H9 (cell line): ENCODE data around the gene GPR82. TPM values are rescaled to one million over a fixed set of nuclear protein-coding genes. Genes with fewer than 3 reads are reported as not detected.

Source experiments
- DNase-seq: peaks from one replicate; pipeline ENCODE4 v3.0.0-alpha.2; 2017
- H2AFZ ChIP-seq: one replicate; pipeline ENCODE4 v1.6.1; 2013; ENCODE audit warnings: mild to moderate bottlenecking, low read length, control low read depth, moderate library complexity
- H2AK5ac ChIP-seq: 2 replicates; pipeline ENCODE4 v1.6.1; 2013; ENCODE audit warnings: low read length, control low read depth, mixed read lengths; ENCODE audit not compliant: insufficient read length
- H2BK120ac ChIP-seq: one replicate; pipeline ENCODE4 v1.6.1; 2013; ENCODE audit warnings: low read depth, mild to moderate bottlenecking, low read length, control low read depth, inconsistent platforms; ENCODE audit not compliant: poor library complexity, severe bottlenecking
- H2BK12ac ChIP-seq: 2 replicates; pipeline ENCODE4 v1.6.1; 2013; ENCODE audit warnings: low read length, control low read depth, mixed read lengths, low read depth; ENCODE audit not compliant: insufficient read length
- H2BK15ac ChIP-seq: 2 replicates; pipeline ENCODE4 v1.6.1; 2013; ENCODE audit warnings: low read depth, low read length, control low read depth
- H2BK20ac ChIP-seq: one replicate; pipeline ENCODE4 v1.6.1; 2013; ENCODE audit warnings: low read depth, mild to moderate bottlenecking, low read length, control low read depth, inconsistent platforms; ENCODE audit not compliant: poor library complexity, severe bottlenecking
- H2BK5ac ChIP-seq: 2 replicates; pipeline ENCODE4 v1.6.1; 2013; ENCODE audit warnings: low read length, control low read depth, mixed read lengths; ENCODE audit not compliant: insufficient read length
- H3K14ac ChIP-seq: 2 replicates; pipeline ENCODE4 v1.6.1; 2013; ENCODE audit warnings: low read length, control low read depth; ENCODE audit not compliant: insufficient read depth
- H3K18ac ChIP-seq: 2 replicates; pipeline ENCODE4 v1.6.1; 2013; ENCODE audit warnings: low read depth, mild to moderate bottlenecking, mixed read lengths, low read length, control low read depth; ENCODE audit not compliant: insufficient read length
- H3K23ac ChIP-seq: 2 replicates; pipeline ENCODE4 v1.6.1; 2013; ENCODE audit warnings: low read length, control low read depth, mixed read lengths, low read depth; ENCODE audit not compliant: insufficient read length
- H3K23me2 ChIP-seq: 2 replicates; pipeline ENCODE4 v1.6.1; 2013; ENCODE audit warnings: low read depth, mild to moderate bottlenecking, mixed read lengths, low read length, control low read depth; ENCODE audit not compliant: insufficient read length, poor library complexity, severe bottlenecking
- H3K27ac ChIP-seq: 2 replicates; pipeline ENCODE4 v1.5.1; 2013; ENCODE audit warnings: low read length, control low read depth, mixed read lengths, low read depth; ENCODE audit not compliant: insufficient read length
- H3K27me3 ChIP-seq: 2 replicates; pipeline ENCODE4 v1.6.1; 2013; ENCODE audit warnings: low read length, control low read depth, inconsistent platforms; ENCODE audit not compliant: insufficient read depth
- H3K4ac ChIP-seq: 2 replicates; pipeline ENCODE4 v1.6.1; 2013; ENCODE audit warnings: low read depth, mild to moderate bottlenecking, control low read depth, inconsistent platforms, low read length, moderate library complexity
- H3K4me1 ChIP-seq: 2 replicates; pipeline ENCODE4 v1.6.1; 2013; ENCODE audit warnings: low read length, control low read depth, inconsistent platforms; ENCODE audit not compliant: insufficient read depth
- H3K4me2 ChIP-seq: 2 replicates; pipeline ENCODE4 v1.6.1; 2013; ENCODE audit warnings: low read length, control low read depth, mixed read lengths; ENCODE audit not compliant: insufficient read length, insufficient read depth
- H3K56ac ChIP-seq: 2 replicates; pipeline ENCODE4 v1.6.1; 2013; ENCODE audit warnings: low read depth, mild to moderate bottlenecking, mixed read lengths, low read length, control low read depth; ENCODE audit not compliant: insufficient read length
- H3K79me1 ChIP-seq: 2 replicates; pipeline ENCODE4 v1.6.1; 2013; ENCODE audit warnings: low read depth, mild to moderate bottlenecking, moderate library complexity, low read length, control low read depth, inconsistent platforms; ENCODE audit not compliant: insufficient read depth, poor library complexity, severe bottlenecking
- H3K79me2 ChIP-seq: 2 replicates; pipeline ENCODE4 v1.6.1; 2013; ENCODE audit warnings: low read length, control low read depth, inconsistent platforms; ENCODE audit not compliant: insufficient read depth
- H3K9ac ChIP-seq: 2 replicates; pipeline ENCODE4 v1.6.1; 2013; ENCODE audit warnings: low read length, control low read depth, mixed read lengths; ENCODE audit not compliant: insufficient read length; ENCODE audit errors: extremely low read depth
- H3K9me3 ChIP-seq: one replicate; pipeline ENCODE4 v1.6.1; 2013; ENCODE audit warnings: low read depth, low read length, inconsistent platforms; ENCODE audit not compliant: control insufficient read depth
- H3T11ph ChIP-seq: one replicate; pipeline ENCODE4 v1.6.1; 2013; ENCODE audit warnings: mild to moderate bottlenecking, low read length, control low read depth, inconsistent platforms
- H4K20me1 ChIP-seq: one replicate; pipeline ENCODE4 v1.6.1; 2013; ENCODE audit not compliant: control insufficient read depth, insufficient read length, insufficient read depth
- H4K5ac ChIP-seq: 2 replicates; pipeline ENCODE4 v1.6.1; 2013; ENCODE audit warnings: low read depth, mild to moderate bottlenecking, mixed read lengths, low read length, control low read depth; ENCODE audit not compliant: insufficient read length
- H4K8ac ChIP-seq: replicated peaks from 2 replicates; pipeline ENCODE4 v1.6.1; 2013; ENCODE audit warnings: low read length, control low read depth, mixed read lengths, low read depth; ENCODE audit not compliant: insufficient read length
- H4K91ac ChIP-seq: 2 replicates; pipeline ENCODE4 v1.6.1; 2013; ENCODE audit warnings: low read depth, mild to moderate bottlenecking, moderate library complexity, mixed read lengths, low read length, control low read depth; ENCODE audit not compliant: insufficient read length
- H3K27ac Mint-ChIP-seq, 3 experiments: 2 replicates in 2 of 3; 3 replicates in 1 of 3; pipeline ENCODE4 v1.8.0; 2020 to 2021; ENCODE audit warnings: mixed read lengths in 3 of 3, mild to moderate bottlenecking in 1 of 3, moderate library complexity in 1 of 3
- H3K27me3 Mint-ChIP-seq: 2 replicates; pipeline ENCODE4 v1.8.0; 2021; ENCODE audit warnings: low read depth, mild to moderate bottlenecking, moderate library complexity, mixed read lengths
- H3K36me3 Mint-ChIP-seq, 3 experiments: 2 replicates in 2 of 3; 3 replicates in 1 of 3; pipeline ENCODE4 v1.8.0; 2020 to 2021; ENCODE audit warnings: low read depth in 3 of 3, mixed read lengths in 3 of 3; ENCODE audit not compliant: insufficient read depth in 1 of 3
- H3K4me1 Mint-ChIP-seq, 2 experiments: 2 replicates each; pipeline ENCODE4 v1.8.0; 2020; ENCODE audit warnings: mixed read lengths in 2 of 2
- H3K4me3 Mint-ChIP-seq, 2 experiments: 2 replicates in 1 of 2; 3 replicates in 1 of 2; pipeline ENCODE4 v1.8.0; 2020 to 2021; ENCODE audit warnings: mild to moderate bottlenecking in 2 of 2, mixed read lengths in 2 of 2, moderate library complexity in 1 of 2
- H3K9me3 Mint-ChIP-seq, 2 experiments: 2 replicates in 1 of 2; 3 replicates in 1 of 2; pipeline ENCODE4 v1.8.0; 2020; ENCODE audit warnings: mild to moderate bottlenecking in 2 of 2, mixed read lengths in 2 of 2, moderate library complexity in 1 of 2
- WGBS: extraction: QIAGEN DNeasy Blood & Tissue Kit; methylation state at CpG from one replicate; pipeline ENCODE4 v1.1.7; 2013; ENCODE audit warnings: missing lambda C conversion rate, low lambda C conversion rate, mixed read lengths; ENCODE audit not compliant: insufficient read length; ENCODE audit errors: extremely low coverage; 5-methylcytosine and 5-hydroxymethylcytosine counted together
- total RNA-seq: library from RNA; stranded (reverse); gene quantifications from 2 replicates; pipeline ENCODE4 v1.2.1, GENCODE V29; 2021
- TF ChIP-seq, protein P1 (sequence below): fragments of 200-600 bp; sonication (generic); conservative IDR thresholded peaks from 3 replicates; pipeline ENCODE4 v1.8.0; 2021; ENCODE audit warnings: antibody characterized with exemption, mild to moderate bottlenecking

Gene GPR82
- total RNA-seq, 1 experiment from 2014 or later, result not detected

DNA sequence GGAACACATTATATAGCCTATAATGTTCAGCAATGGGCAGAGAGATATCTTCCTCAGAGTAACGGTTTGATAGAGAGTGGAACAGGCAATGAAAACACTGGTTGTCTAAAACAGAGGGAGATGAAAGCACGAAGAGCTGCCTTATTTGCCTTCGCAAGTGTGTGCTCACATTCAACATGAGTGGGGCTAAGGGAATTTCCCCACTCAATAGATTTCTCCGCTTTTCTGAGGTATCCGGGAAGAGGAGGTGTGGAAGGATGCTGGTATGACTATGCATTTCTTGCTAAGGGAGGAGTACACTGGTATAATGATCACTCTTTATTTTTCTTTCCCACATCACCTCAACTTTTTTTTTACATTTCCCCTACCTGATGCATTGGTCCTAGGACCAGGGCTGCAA lies 7.8 kb upstream of the GPR82 start:
- Histone ChIP-seq H2AK5ac (no peak overlapping the region), H3K18ac (no peak overlapping the region), H2BK20ac (no peak overlapping the region), H2AFZ (no peak overlapping the region), H2BK12ac (no peak overlapping the region), H3K4ac (no peak overlapping the region), H2BK120ac (no peak overlapping the region), H3K23me2 (no peaks in the 10 kb centered on the region), H3K27ac (no peak overlapping the region), H3K79me2 (no peaks in the 10 kb centered on the region), H3K27me3 (no peaks in the 10 kb centered on the region), H3K56ac (no peak overlapping the region), H4K5ac (no peak overlapping the region), H3K14ac (no peak overlapping the region), H3K23ac (no peak overlapping the region), H3K9me3 (peaks cover 10% of the 10 kb centered on the region), H4K20me1 (no peaks in the 10 kb centered on the region), H4K91ac (no peak overlapping the region), H2BK5ac (no peak overlapping the region), H3K4me2 (no peak overlapping the region), H4K8ac (no peak overlapping the region), H3K79me1 (no peaks in the 10 kb centered on the region), H3K9ac (no peak overlapping the region), H2BK15ac (no peak overlapping the region), H3T11ph (no peak overlapping the region), H3K4me1 (peaks cover 8% of the 10 kb centered on the region; the same call in 1 of the 2 replicates)
- Mint-ChIP-seq H3K4me3 (no peak overlapping the region), H3K9me3 (peaks cover 72 to 74% of the 10 kb centered on the region in 2 experiments), H3K27ac (no peak overlapping the region), H3K36me3 (peaks cover 26 to 34% (median 30%) of the 10 kb centered on the region in 3 experiments), H3K4me1 (peaks cover 28 to 36% of the 10 kb centered on the region in 2 experiments), H3K27me3 (no peaks in the 10 kb centered on the region; the same call in 1 of the 2 replicates)
- TF ChIP-seq, protein P1, sequence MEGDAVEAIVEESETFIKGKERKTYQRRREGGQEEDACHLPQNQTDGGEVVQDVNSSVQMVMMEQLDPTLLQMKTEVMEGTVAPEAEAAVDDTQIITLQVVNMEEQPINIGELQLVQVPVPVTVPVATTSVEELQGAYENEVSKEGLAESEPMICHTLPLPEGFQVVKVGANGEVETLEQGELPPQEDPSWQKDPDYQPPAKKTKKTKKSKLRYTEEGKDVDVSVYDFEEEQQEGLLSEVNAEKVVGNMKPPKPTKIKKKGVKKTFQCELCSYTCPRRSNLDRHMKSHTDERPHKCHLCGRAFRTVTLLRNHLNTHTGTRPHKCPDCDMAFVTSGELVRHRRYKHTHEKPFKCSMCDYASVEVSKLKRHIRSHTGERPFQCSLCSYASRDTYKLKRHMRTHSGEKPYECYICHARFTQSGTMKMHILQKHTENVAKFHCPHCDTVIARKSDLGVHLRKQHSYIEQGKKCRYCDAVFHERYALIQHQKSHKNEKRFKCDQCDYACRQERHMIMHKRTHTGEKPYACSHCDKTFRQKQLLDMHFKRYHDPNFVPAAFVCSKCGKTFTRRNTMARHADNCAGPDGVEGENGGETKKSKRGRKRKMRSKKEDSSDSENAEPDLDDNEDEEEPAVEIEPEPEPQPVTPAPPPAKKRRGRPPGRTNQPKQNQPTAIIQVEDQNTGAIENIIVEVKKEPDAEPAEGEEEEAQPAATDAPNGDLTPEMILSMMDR, result no peak
- no CpG with 5 or more reads among the region's 5 CpGs for WGBS
- no peak for DNase-seq
